HG02588 (cell line): Measurements from ENCODE around the gene CAND2.
"Not testable (repeated sequence)": the region's sequence is repeated elsewhere in the genome, so short reads cannot be mapped to it uniquely, and the experiment has no call there.

Source experiments
- ATAC-seq: cut with Tn5 transposase; IDR thresholded peaks from one replicate; pipeline ENCODE4 v1.9.1; 2021; ENCODE audit warnings: mild to moderate bottlenecking, moderate library complexity; ENCODE audit not compliant: unreplicated experiment

CAND2 gene

GRCh38 chr3:12769761-12770160 is 26.7 kb upstream of the CAND2 start:
- no peak for ATAC-seq

GRCh38 chr3:12771236-12771635 is 25.2 kb upstream of the CAND2 start:
- ATAC-seq, result no peak

GRCh38 chr3:12772462-12772861 is 24.0 kb upstream of the CAND2 start:
- ATAC-seq, result no peak

- ATAC-seq, result no peak
These were observed 23.3 kb upstream of the CAND2 start for GRCh38 chr3:12773030-12773709.

- ATAC-seq, result no peak
These were observed 22.8 kb upstream of the CAND2 start for GRCh38 chr3:12773710-12774086.

- ATAC-seq, result no peak
These were observed 21.9 kb upstream of the CAND2 start for GRCh38 chr3:12774619-12775018.

- ATAC-seq, result no peak
These were observed 21.3 kb upstream of the CAND2 start for GRCh38 chr3:12775226-12775625.

GRCh38 chr3:12775970-12776369 is 20.5 kb upstream of the CAND2 start:
- ATAC-seq, result not testable (repeated sequence)

GRCh38 chr3:12777171-12777570 is 19.3 kb upstream of the CAND2 start:
- ATAC-seq, result no peak

- ATAC-seq, result no peak
These were observed 15.7 kb upstream of the CAND2 start for GRCh38 chr3:12780751-12781150.

- ATAC-seq, result no peak
These were observed 14.2 kb upstream of the CAND2 start for GRCh38 chr3:12782172-12782815.

- no peak for ATAC-seq
These were observed 11.4 kb upstream of the CAND2 start for GRCh38 chr3:12785096-12785495.

- ATAC-seq, result not testable (repeated sequence)
These were observed 9.1 kb upstream of the CAND2 start for GRCh38 chr3:12787346-12787745.

GRCh38 chr3:12787967-12788690 is 8.4 kb upstream of the CAND2 start:
- not testable (repeated sequence) for ATAC-seq

- ATAC-seq, result no peak
These were observed 5.0 kb upstream of the CAND2 start for GRCh38 chr3:12791430-12791829.

- ATAC-seq, result no peak
These were observed 2.8 kb upstream of the CAND2 start for GRCh38 chr3:12793701-12794100.

GRCh38 chr3:12797124-12797891 is 828 bp downstream of the CAND2 start:
- no peak for ATAC-seq

- ATAC-seq, result no peak
These were observed 1.5 kb downstream of the CAND2 start for GRCh38 chr3:12797892-12798558.

GRCh38 chr3:12798559-12799179 is 2.2 kb downstream of the CAND2 start:
- no peak for ATAC-seq
